ENCODE measurements around the gene OMD.
"Not testable (repeated sequence)": the region's sequence is repeated elsewhere in the genome, so short reads cannot be mapped to it uniquely, and the experiment has no call there.

The OMD gene

DNA sequence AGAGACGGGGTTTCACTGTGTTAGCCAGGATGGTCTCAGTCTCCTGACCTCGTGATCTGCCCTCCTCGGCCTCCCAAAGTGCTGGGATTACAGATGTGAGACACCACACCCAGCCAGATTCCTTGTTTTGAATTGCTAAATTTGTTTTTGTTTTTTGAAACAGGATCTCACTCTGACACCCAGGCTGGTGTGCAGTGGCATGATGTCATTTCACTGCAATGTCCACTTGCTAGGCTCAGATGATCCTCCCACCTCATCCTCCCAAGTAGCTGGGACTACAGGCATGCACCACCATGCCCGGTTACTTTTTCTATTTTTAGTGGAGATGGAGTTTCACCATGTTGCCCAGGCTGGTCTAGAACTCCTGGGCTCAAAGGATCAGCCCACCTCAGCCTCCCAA, 13.1 kb downstream of the OMD start:
- DNase-seq (ENCODE audit: low spot score): not testable (repeated sequence)

DNA sequence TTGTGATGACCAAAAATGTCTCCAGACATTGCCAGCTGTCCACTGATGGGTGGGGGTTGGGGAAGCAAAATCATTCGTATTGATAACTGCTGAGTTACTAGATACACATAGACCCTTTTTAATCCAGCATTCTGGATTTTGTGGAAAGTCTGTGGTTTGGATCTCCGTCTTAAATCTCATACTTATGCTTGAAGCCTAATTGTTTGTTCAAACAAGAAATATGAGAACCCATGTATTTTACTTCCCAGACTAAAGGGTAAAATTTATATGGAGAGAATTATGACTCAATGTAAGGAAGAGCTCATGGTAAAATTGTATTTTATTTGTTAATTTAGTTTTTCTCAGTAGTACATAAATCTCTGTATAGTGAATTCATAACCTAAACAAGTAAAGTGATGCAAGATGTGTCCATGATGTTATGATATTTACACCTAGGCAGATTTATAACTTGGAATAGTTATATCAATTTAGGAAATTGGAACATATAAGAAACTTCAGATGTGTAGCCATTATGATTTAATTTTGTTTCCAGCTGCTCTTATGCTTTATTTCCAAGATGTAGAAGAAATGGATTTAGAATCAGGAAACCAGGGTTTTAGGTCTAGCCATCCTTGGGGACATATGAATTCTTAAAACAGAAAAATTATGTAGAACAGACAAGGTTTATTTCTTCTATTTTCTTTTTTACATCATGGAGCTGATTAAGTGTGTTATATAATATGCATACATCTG, 15.4 kb downstream of the OMD start:
- DNase-seq (ENCODE audit: low spot score): no peak

DNA sequence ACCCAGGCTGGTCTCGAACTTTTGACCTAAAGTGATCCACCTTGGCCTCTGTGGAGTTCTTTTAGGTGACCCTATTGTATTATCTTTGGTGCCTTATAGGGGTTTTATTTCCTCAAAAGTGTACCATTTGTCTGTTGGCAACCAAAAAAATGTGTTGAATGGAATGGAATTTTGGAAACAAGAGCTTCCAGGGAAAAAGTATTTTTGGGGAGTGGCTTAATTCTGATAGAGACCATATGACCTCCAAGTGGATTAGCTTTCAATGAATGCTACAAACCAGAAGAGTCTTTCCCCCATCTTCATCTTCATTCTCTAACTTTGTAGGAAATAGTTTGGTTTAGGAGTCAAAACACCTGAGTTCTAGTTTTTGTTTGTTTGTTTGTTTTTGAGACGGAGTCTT, 16.5 kb downstream of the OMD start:
- DNase-seq (ENCODE audit: low spot score): no peak

DNA sequence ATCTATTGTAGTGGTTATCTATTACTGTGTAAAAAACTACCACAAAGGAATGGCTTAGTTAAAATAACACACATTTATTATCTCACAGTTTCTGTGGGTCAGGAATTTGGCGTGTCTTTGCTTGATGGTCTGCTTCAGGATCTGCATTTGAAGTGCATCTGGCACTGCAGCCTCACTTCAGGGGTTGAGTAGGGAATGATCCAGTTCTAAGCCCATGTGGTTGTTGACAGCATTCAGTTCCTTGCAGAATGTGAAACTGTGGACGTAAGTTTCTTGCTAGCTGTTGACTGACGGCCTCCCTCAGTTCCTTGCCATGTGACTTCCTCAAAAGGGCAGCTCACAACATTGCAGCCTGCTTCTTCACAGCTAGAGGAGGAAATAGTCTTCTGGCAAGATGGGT, 17.8 kb downstream of the OMD start:
- DNase-seq (ENCODE audit: low spot score): peak; percentile 53

GRCh38 chr9:92405818-92406217, 18.5 kb downstream of the OMD start:
- DNase-seq (ENCODE audit: low spot score): no peak

- no peak for DNase-seq (ENCODE audit: low spot score)
These were observed 20.0 kb downstream of the OMD start, which contains the start of gene OGN for GRCh38 chr9:92404042-92404836. OGN (minus strand) TSS chr9:92404578; CDS start chr9:92403407, 1,171 bp downstream.

DNA sequence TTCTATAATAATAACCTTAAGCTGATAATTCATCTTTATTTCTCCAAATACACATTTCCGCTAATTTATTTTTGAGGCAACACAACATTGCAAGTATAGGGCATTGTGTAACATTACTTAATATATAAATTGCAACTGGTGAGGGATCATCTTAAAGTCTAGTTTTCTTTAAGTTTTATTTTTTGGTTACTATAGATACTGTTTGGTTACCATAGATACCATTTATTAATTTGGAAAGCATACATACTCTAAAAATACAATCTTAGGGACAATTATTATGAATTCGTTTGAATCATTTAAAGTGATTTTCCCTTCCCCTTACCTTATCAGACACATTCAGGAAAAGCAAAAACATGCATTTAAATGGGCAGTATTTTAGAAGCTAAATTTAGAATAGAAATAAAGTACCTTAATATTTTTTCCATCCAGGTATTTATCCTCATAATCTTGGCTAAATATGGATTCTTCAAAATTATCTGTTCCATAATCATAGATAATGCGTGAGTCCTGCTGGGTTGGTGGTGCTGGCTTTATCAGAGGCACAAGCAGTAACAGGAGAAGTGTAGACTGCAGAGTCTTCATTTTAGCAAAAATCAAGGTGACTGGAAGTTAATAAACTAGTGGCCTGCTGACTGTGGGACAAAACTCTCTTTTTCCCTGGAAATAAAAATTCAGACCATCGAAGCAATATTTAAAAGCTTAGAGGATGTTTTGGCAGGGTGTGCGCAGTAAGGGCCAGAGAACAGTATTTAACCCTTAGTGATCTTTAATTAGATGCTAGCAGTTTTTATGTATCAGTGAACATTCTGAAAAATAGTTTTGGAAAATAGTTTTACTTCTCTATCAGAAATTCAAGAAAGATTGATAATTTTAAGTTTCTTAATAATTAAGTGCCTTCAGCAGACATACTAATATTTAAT, 21.2 kb downstream of the OMD start:
- no peak for DNase-seq (ENCODE audit: low spot score)

DNA sequence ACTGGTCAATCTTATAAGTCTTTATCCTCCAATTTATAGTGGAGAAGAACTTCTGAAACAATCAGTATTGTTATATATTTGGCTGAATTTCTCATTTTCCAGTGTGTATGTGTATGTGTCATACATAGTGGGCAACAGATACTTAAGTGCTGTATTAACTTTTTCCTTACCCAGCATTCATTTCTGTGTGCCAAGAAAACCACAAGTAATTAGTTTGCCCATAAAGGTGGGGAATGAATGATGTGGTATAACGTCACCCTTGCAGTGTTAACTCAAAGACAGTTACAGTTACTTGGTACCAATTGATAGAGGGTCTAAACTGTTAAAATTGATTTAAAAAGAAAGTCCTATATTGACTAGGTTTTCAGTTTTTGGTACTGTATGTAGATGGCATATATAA, 21.9 kb downstream of the OMD start:
- no peak for DNase-seq (ENCODE audit: low spot score)

GRCh38 chr9:92397853-92398252, 26.4 kb downstream of the OMD start:
- no peak for DNase-seq (ENCODE audit: low spot score)

DNA sequence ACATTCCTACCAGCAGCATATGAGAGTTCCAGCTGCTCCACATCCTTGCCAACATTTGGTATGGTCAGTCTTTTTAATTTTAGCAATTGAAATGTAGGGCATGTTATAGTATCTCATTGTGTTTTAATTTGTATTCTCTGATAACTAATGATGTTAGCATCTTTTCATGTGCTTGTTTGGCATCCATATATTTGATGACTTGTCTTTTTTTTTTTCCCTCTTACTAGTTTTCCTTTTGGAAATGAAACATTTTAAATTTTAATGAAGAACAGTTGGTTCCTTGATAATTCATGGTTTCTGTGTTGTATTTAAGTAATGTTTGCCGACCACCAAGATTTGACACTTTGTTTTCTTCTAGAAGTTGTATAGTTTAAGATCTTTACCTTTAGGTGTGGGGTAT, 28.7 kb downstream of the OMD start:
- no peak for DNase-seq (ENCODE audit: low spot score)

GRCh38 chr9:92393686-92394085, 30.6 kb downstream of the OMD start:
- DNase-seq (ENCODE audit: low spot score): no peak

GRCh38 chr9:92392690-92393089, 31.6 kb downstream of the OMD start:
- DNase-seq (ENCODE audit: low spot score): no peak

- DNase-seq (ENCODE audit: low spot score): no peak
These were observed 38.3 kb downstream of the OMD start for GRCh38 chr9:92385953-92386352.

- no peak for DNase-seq (ENCODE audit: low spot score)
These were observed 38.8 kb downstream of the OMD start for GRCh38 chr9:92385477-92385876.

DNA sequence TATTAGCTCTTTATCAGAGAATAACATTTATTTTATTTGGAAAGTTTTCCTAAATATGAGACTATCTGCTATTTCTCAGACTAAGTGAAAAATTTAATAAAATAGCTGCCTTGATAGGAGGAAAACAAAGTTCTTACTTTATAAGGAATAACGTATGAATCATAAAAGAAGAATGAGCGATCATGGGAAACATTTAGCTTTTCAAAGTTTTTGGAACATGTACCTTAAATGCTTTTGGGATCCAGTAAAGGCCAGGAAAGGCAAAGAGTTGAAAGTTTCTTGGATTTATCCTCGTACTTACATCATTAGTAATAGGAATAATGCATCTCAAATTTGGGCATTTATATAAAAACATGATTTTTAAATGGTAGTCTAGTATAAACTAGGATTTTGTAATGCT, 39.3 kb downstream of the OMD start:
- DNase-seq (ENCODE audit: low spot score): no peak

GRCh38 chr9:92384375-92384774, 39.9 kb downstream of the OMD start:
- DNase-seq (ENCODE audit: low spot score): no peak

DNA sequence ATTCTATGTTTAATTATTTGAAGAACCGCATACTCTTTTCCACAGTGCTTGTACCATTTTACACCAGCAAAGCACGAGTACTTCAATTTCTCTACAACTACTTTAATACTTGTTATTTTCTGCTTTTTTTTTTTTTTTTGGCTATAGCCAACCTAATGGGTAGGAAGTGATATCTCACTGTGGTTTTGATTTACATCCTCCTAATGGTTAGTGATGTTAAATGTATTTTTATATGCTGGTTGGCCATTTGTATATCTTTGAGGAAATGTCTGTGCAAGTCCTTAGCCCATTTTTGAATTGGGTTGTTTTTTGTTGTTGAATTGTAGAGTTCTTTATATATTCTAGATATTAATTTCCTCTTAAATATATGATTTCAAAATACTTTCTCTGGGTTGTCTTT, 42.5 kb downstream of the OMD start:
- no peak for DNase-seq (ENCODE audit: low spot score)

DNA sequence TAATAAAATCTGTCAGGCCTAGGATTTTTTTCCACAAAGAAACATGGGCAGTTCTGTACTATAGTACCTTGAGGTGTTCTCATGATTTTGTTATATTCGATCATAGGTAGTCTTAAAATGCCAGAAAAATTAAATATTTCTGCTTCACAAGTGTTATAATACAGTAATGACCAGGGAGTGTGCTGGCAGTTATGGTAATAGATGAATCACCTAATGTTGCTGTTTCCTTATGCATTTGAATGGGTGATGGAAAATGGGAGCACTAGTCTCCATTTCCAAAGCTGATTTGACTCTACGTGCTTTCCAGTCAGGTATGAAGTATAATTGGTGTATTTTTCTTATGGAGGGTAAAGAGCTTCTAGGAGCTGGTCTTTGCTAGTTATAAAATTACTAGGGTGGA, 43.7 kb downstream of the OMD start:
- DNase-seq (ENCODE audit: low spot score): no peak

DNA sequence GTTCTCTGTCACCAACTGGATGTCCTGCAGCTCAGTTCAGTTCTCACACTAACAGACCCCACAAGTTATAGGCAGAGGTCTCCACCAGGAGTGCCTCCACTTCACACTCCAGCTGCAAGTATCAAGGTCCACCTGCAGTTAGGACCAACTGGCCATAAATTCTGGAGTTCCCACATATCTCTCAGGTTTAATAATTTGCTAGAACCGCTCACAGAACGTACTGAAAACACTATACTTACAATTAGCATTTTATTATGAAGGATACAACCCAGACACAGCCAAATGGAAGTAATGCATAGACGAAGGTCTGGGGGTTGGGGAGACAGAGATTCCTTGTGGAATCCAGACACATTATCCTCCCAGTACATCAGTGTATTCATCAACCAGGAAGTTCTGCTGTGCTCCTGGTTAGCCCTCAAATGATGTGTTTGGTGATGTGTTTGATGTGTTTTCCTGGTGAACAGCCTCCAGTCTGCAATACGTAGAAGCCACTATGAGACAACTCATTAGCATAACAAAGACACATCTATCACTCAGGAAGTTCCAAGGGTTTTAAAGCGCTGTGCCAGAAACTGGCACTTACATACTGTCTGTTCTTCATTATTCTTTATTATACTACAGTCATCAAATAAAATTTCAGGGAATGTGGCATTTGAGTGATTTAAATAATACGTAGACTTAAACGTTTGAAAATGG, 45.3 kb downstream of the OMD start:
- no peak for DNase-seq (ENCODE audit: low spot score)

- no peak for DNase-seq (ENCODE audit: low spot score)
These were observed 46.4 kb downstream of the OMD start for GRCh38 chr9:92377876-92378275.

GRCh38 chr9:92373167-92373566, 51.1 kb downstream of the OMD start:
- no peak for DNase-seq (ENCODE audit: low spot score)

- no peak for DNase-seq (ENCODE audit: low spot score)
These were observed 55.2 kb downstream of the OMD start for GRCh38 chr9:92369075-92369474.

All from CD4-positive, alpha-beta T cell treated with Interleukin-6 at 100 ng/mL for 8 hours (primary cell).